HepG2 (cell line): ENCODE measurements around the gene KRTCAP2. TPM values are rescaled to one million over a fixed set of nuclear protein-coding genes. Genes with fewer than 3 reads are reported as not detected.

Source experiments
- ATAC-seq: fragments of 200-7000 bp; cut with Tn5 transposase; 3 replicates; pipeline ENCODE4 v1.9.1; 2020; ENCODE audit warnings: mild to moderate bottlenecking, moderate library complexity
- BruUV-seq: library from RNA; stranded (reverse); fragments of 400-500 nt; replicated peaks from 2 replicates; lab custom pipeline; 2021; lab: Mats Ljungman, UMichigan
- CTCF ChIA-PET: fragments of 300-600 bp; formaldehyde crosslinking; extraction: SDS; loops from one replicate; lab custom pipeline; 2021; ENCODE audit warnings: low total read pairs, inconsistent platforms, low intra/inter-chr PET ratio; lab: Yijun Ruan, JAX
- POLR2A ChIA-PET: fragments of 350-600 bp; sonication (Branson Sonifier 250); formaldehyde crosslinking; loops from one replicate; lab custom pipeline; 2020; ENCODE audit warnings: antibody characterized with exemption, inconsistent platforms; lab: Yijun Ruan, JAX
- DNase-seq: peaks from one replicate; pipeline ENCODE4 v3.0.0-alpha.2; 2015; ENCODE audit warnings: low spot score
- FAIRE-seq: peaks from 3 replicates; lab custom pipeline; 2011; peaks lifted over from hg19 to GRCh38; lab: Jason Lieb, UNC
- H2AFZ ChIP-seq: one replicate; pipeline ENCODE4 v1.6.1; 2011; ENCODE audit warnings: low read length, inconsistent platforms
- H3K27ac ChIP-seq: fragments of 300-600 bp; 3 replicates; pipeline ENCODE4 v1.8.0; 2011; ENCODE audit warnings: mixed run types, mild to moderate bottlenecking, mixed read lengths, low read length, inconsistent platforms; ENCODE audit not compliant: insufficient read depth; ENCODE audit errors: extremely low read length
- H3K27me3 ChIP-seq, 2 experiments: fragments of 200-600 bp in 1 of 2; 2 replicates in 1 of 2; 3 replicates in 1 of 2; pipeline versions ENCODE4 v1.6.0 to v1.8.0; 2011; ENCODE audit warnings: low read length in 2 of 2, mild to moderate bottlenecking in 2 of 2, moderate library complexity in 2 of 2, inconsistent platforms in 1 of 2; ENCODE audit not compliant: insufficient read depth in 2 of 2, control insufficient read depth in 1 of 2
- H3K36me3 ChIP-seq, 2 experiments: fragments of 200-600 bp in 1 of 2; replicated peaks in 1 of 2; 2 replicates in 1 of 2; 3 replicates in 1 of 2; pipeline versions ENCODE4 v1.5.1 to v1.8.0; 2011; ENCODE audit warnings: low read length in 2 of 2, inconsistent platforms in 1 of 2; ENCODE audit not compliant: insufficient read depth in 2 of 2, control insufficient read depth in 1 of 2
- H3K4me1 ChIP-seq: 2 replicates; pipeline ENCODE4 v1.5.1; 2012; ENCODE audit warnings: low read length, inconsistent platforms; ENCODE audit not compliant: insufficient read depth
- H3K4me2 ChIP-seq: 2 replicates; pipeline ENCODE4 v1.6.0; 2011; ENCODE audit warnings: low read depth, low read length, inconsistent platforms
- H3K4me3 ChIP-seq, 3 experiments: fragments of 200-600 bp in 1 of 3; sonication (generic), shearing (Covaris generic) in 1 of 3; replicated peaks in 1 of 3; 2 replicates each; pipeline ENCODE4 v1.5.1; 2011 to 2016; ENCODE audit warnings: low read length in 3 of 3, inconsistent platforms in 2 of 3, low read depth in 2 of 3, mild to moderate bottlenecking in 2 of 3, control low read depth in 1 of 3, mixed read lengths in 1 of 3; ENCODE audit not compliant: insufficient read depth in 1 of 3
- H3K79me2 ChIP-seq: one replicate; pipeline ENCODE4 v1.6.1; 2011; ENCODE audit warnings: low read length, inconsistent platforms; ENCODE audit not compliant: insufficient read depth
- H3K9ac ChIP-seq: 2 replicates; pipeline ENCODE4 v1.6.0; 2011; ENCODE audit warnings: mild to moderate bottlenecking, low read depth, low read length, inconsistent platforms; ENCODE audit not compliant: insufficient read depth
- H3K9me3 ChIP-seq: 2 replicates; pipeline ENCODE4 v1.5.1; 2012; ENCODE audit warnings: mild to moderate bottlenecking, low read length
- H4K20me1 ChIP-seq: 2 replicates; pipeline ENCODE4 v1.6.0; 2011; ENCODE audit warnings: inconsistent platforms, mild to moderate bottlenecking, low read length, moderate library complexity; ENCODE audit not compliant: insufficient read depth
- TFE3 ChIP-seq: IDR thresholded peaks from 2 replicates; pipeline ENCODE4 v1.6.1; 2016
- ZNF407 ChIP-seq: sonication (generic); formaldehyde crosslinking; IDR thresholded peaks from one replicate; pipeline ENCODE4 v1.5.1; 2020; ENCODE audit warnings: mild to moderate bottlenecking, missing genetic modification reagents; ENCODE audit errors: not compliant biosample characterization
- WGBS: methylation state at CpG from one replicate; pipeline ENCODE4 v1.1.6; 2017; ENCODE audit warnings: low lambda C conversion rate; 5-methylcytosine and 5-hydroxymethylcytosine counted together
- in situ Hi-C: cut with HindIII; loops from 2 replicates; pipeline ENCODE4 v1.10.0; 2017; ENCODE audit warnings: low pct_unique_long_range_greater_than_20kb; ENCODE audit not compliant: extremely low pct_ligation_motif_present
- intact Hi-C: fragments of 100-400 bp; cut with micrococcal nuclease; formaldehyde crosslinking; loops from one replicate; pipeline ENCODE4 v1.10.0; 2022; ENCODE audit not compliant: unreplicated experiment
- polyA plus RNA-seq, 8 experiments: library from polyadenylated mRNA; depleted of rRNA in 3 of 8; stranded (reverse) in 7 of 8; unstranded in 1 of 8; fragments of >200 nt; fragmentation: Illumina TruSeq in 4 of 8; extraction: Trizol in 4 of 8; gene quantifications; 2 replicates each; pipeline versions ENCODE4 v1.2.1 to v1.2.3, GENCODE V29; 2011 to 2016; ENCODE audit warnings: low read depth in 4 of 8, missing spikeins in 1 of 8, mixed read lengths in 1 of 8; ENCODE audit not compliant: insufficient read depth in 1 of 8
- total RNA-seq, 5 experiments: library from RNA; depleted of rRNA; stranded (reverse); fragments of >200 nt; fragmentation: Illumina TruSeq; extraction: Trizol; gene quantifications; 2 replicates each; pipeline ENCODE4 v1.2.3, GENCODE V29; 2016; ENCODE audit warnings: low read depth in 1 of 5
- TF ChIP-seq, protein P1 (sequence below): IDR thresholded peaks from 2 replicates; pipeline ENCODE4 v1.6.1; 2016; ENCODE audit warnings: missing compliant biosample characterization, missing genetic modification reagents, borderline replicate concordance

Gene KRTCAP2
- total and polyA plus RNA-seq, 2 of the 13 experiments (the other 11 are each of a cell fraction or from before 2014, with no cell fraction given) = 77.3 to 79.4 TPM

- in situ Hi-C loops (no loop called here), intact Hi-C loops (no loop called here)
- peaks cover 0 to 45% of the 10 kb centered on the region in 2 experiments; a peak in 4 of 5 replicates for H3K27me3 ChIP-seq
- H3K27ac ChIP-seq = no peak overlapping the region
- no peak for ATAC-seq
- ChIA-PET POLR2A (no interaction called here), CTCF (no interaction called here)
- BruUV-seq = no TSS peak
- H3K4me2 ChIP-seq = peak overlapping the region; percentile 98
- H3K4me3 ChIP-seq = peak overlapping the region in 2 of 3 experiments; percentile 51 to 72; a peak in 3 of 6 replicates
- H3K9me3 ChIP-seq = no peaks in the 10 kb centered on the region
- H3K4me1 ChIP-seq = peaks cover 27% of the 10 kb centered on the region
- FAIRE-seq = no peak
- no peak overlapping the region for H2AFZ ChIP-seq
- H4K20me1 ChIP-seq = no peaks in the 10 kb centered on the region
- no peak overlapping the region for H3K9ac ChIP-seq
- no peaks in the 10 kb centered on the region for H3K36me3 ChIP-seq
- H3K79me2 ChIP-seq = no peaks in the 10 kb centered on the region
- no peak for DNase-seq
- TF ChIP-seq ZNF407 = no peak
- TF ChIP-seq TFE3 = no peak
- TF ChIP-seq, protein P1, sequence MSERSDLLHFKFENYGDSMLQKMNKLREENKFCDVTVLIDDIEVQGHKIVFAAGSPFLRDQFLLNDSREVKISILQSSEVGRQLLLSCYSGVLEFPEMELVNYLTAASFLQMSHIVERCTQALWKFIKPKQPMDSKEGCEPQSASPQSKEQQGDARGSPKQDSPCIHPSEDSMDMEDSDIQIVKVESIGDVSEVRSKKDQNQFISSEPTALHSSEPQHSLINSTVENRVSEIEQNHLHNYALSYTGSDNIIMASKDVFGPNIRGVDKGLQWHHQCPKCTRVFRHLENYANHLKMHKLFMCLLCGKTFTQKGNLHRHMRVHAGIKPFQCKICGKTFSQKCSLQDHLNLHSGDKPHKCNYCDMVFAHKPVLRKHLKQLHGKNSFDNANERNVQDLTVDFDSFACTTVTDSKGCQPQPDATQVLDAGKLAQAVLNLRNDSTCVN = no peak
- TF ChIP-seq, all 625 proteins: peak for 0
- 69% methylated on average over 9 of the region's 27 CpGs for WGBS
Measured at GRCh38 chr1:155195201-155196102, 22.3 kb upstream of the KRTCAP2 start.
